Liver (tissue), 9 donors: ENCODE measurements around the gene SF3B6. TPM values are rescaled to one million over a fixed set of nuclear protein-coding genes. Genes with fewer than 3 reads are reported as not detected.

ENCODE experiments used
- DNase-seq: peaks from one replicate; pipeline ENCODE4 v3.0.0-alpha.2; 2017; ENCODE audit warnings: low spot score
- H3K27ac ChIP-seq, 2 donors: one replicate each; pipeline ENCODE4 v1.7.0; 2013; ENCODE audit warnings: inconsistent platforms in 2 of 2, low read length in 2 of 2, control low read depth in 1 of 2, low read depth in 1 of 2, mild to moderate bottlenecking in 1 of 2
- H3K27me3 ChIP-seq, 4 donors: one replicate each; pipeline versions ENCODE4 v1.6.1 to v1.7.0; 2013; ENCODE audit warnings: low read length in 3 of 4, inconsistent platforms in 1 of 4, mild to moderate bottlenecking in 1 of 4, moderate library complexity in 1 of 4; ENCODE audit not compliant: control insufficient read depth in 4 of 4, insufficient read depth in 4 of 4
- H3K36me3 ChIP-seq, 4 donors: one replicate each; pipeline versions ENCODE4 v1.6.1 to v1.7.0; 2013; ENCODE audit warnings: low read length in 3 of 4, mild to moderate bottlenecking in 3 of 4, low read depth in 1 of 4, moderate library complexity in 1 of 4; ENCODE audit not compliant: control insufficient read depth in 4 of 4, insufficient read depth in 3 of 4
- H3K4me1 ChIP-seq, 4 donors: one replicate each; pipeline versions ENCODE4 v1.6.1 to v1.7.0; 2013; ENCODE audit warnings: low read length in 3 of 4, mild to moderate bottlenecking in 3 of 4, moderate library complexity in 1 of 4; ENCODE audit not compliant: control insufficient read depth in 4 of 4, insufficient read depth in 4 of 4
- H3K4me3 ChIP-seq, 3 donors: one replicate each; pipeline versions ENCODE4 v1.6.1 to v1.7.0; 2013; ENCODE audit warnings: low read length in 3 of 3, control low read depth in 1 of 3, low read depth in 1 of 3, mild to moderate bottlenecking in 1 of 3
- H3K9ac ChIP-seq, 2 donors: one replicate each; pipeline ENCODE4 v1.7.0; 2013; ENCODE audit warnings: low read length in 2 of 2, mild to moderate bottlenecking in 2 of 2, moderate library complexity in 2 of 2, control low read depth in 1 of 2, low read depth in 1 of 2
- H3K9me3 ChIP-seq, 4 donors: one replicate each; pipeline versions ENCODE4 v1.6.1 to v1.7.0; 2013; ENCODE audit warnings: low read length in 3 of 4; ENCODE audit not compliant: control insufficient read depth in 4 of 4
- ATF3 ChIP-seq: IDR thresholded peaks from 2 replicates; pipeline ENCODE4 v1.6.1; 2016; ENCODE audit warnings: antibody characterized with exemption
- EGR1 ChIP-seq, 2 donors: IDR thresholded peaks; 2 replicates each; pipeline ENCODE4 v1.6.1; 2016 to 2018; ENCODE audit warnings: antibody characterized with exemption in 2 of 2, low read depth in 2 of 2
- FOXA1 ChIP-seq: IDR thresholded peaks from 2 replicates; pipeline ENCODE4 v1.6.1; 2016; ENCODE audit warnings: antibody characterized with exemption
- FOXA2 ChIP-seq: IDR thresholded peaks from 2 replicates; pipeline ENCODE4 v1.6.1; 2016; ENCODE audit warnings: antibody characterized with exemption
- GABPA ChIP-seq, 2 donors: IDR thresholded peaks in 1 of 2; conservative IDR thresholded peaks in 1 of 2; 2 replicates each; pipeline ENCODE4 v1.6.1; 2016; ENCODE audit warnings: antibody characterized with exemption in 2 of 2, mild to moderate bottlenecking in 1 of 2, moderate library complexity in 1 of 2
- HNF4A ChIP-seq, 2 donors: conservative IDR thresholded peaks; 2 replicates each; pipeline ENCODE4 v1.6.1; 2016; ENCODE audit warnings: antibody characterized with exemption in 2 of 2, mild to moderate bottlenecking in 2 of 2
- HNF4G ChIP-seq: IDR thresholded peaks from 2 replicates; pipeline ENCODE4 v1.6.1; 2016; ENCODE audit warnings: antibody characterized with exemption
- JUND ChIP-seq, 2 donors: IDR thresholded peaks; 2 replicates each; pipeline ENCODE4 v1.6.1; 2016; ENCODE audit warnings: antibody characterized with exemption in 2 of 2
- MAX ChIP-seq: IDR thresholded peaks from 2 replicates; pipeline ENCODE4 v1.6.1; 2016; ENCODE audit warnings: antibody characterized with exemption
- NR2F2 ChIP-seq: IDR thresholded peaks from 2 replicates; pipeline ENCODE4 v1.6.1; 2016; ENCODE audit warnings: antibody characterized with exemption
- REST ChIP-seq: IDR thresholded peaks from 2 replicates; pipeline ENCODE4 v1.6.1; 2016; ENCODE audit warnings: antibody characterized with exemption, mild to moderate bottlenecking
- SP1 ChIP-seq: IDR thresholded peaks from 2 replicates; pipeline ENCODE4 v1.6.1; 2018; ENCODE audit warnings: antibody characterized with exemption, mild to moderate bottlenecking
- TAF1 ChIP-seq: conservative IDR thresholded peaks from 2 replicates; pipeline ENCODE4 v1.6.1; 2016; ENCODE audit warnings: antibody characterized with exemption, mild to moderate bottlenecking
- YY1 ChIP-seq: IDR thresholded peaks from 2 replicates; pipeline ENCODE4 v1.6.1; 2016; ENCODE audit warnings: antibody characterized with exemption, mild to moderate bottlenecking
- ZBTB33 ChIP-seq: IDR thresholded peaks from 2 replicates; pipeline ENCODE4 v1.6.1; 2016; ENCODE audit warnings: antibody characterized with exemption
- WGBS: extraction: QIAGEN DNeasy Blood & Tissue Kit; methylation state at CpG from one replicate; pipeline ENCODE4 v1.1.7; 2013; 5-methylcytosine and 5-hydroxymethylcytosine counted together
- polyA plus RNA-seq, 2 donors: library from polyadenylated mRNA; stranded (reverse) in 1 of 2; unstranded in 1 of 2; fragments of 200-250 nt in 1 of 2; fragments of >200 nt in 1 of 2; fragmentation: Nextera tagmentation in 1 of 2; extraction: Ambion mirVana in 1 of 2; gene quantifications; one replicate each; pipeline versions ENCODE4 v1.2.1 to v1.2.3, GENCODE V29; 2013 to 2015
- total RNA-seq, 2 donors: library from RNA; depleted of rRNA; stranded (reverse); fragments of >200 nt; gene quantifications; one replicate each; pipeline ENCODE4 v1.2.3, GENCODE V29; 2014
- donor health status: healthy.
- donor health status: healthy.
- donor health status: healthy.
- donor health status: healthy.
- donor health status: healthy.

Gene SF3B6
- total and polyA plus RNA-seq, 4 donors, result 31.0 to 104 (median 75.6) TPM

GRCh38 chr2:24049485-24050021, 26.6 kb downstream of the SF3B6 start, which contains the start of gene FKBP1B:
FKBP1B (plus strand) TSS chr2:24049741; CDS start chr2:24049850, 109 bp downstream.
- DNase-seq, result peak; percentile 79
- Histone ChIP-seq H3K4me3 (peak within 1 kb of the TSS in 2 of 3 donors; percentile 67 to 79), H3K27me3 (no peaks in the 10 kb centered on the region), H3K36me3 (no peaks in the 10 kb centered on the region), H3K9ac (peak within 1 kb of the TSS in 1 of 2 donors; percentile 16), H3K27ac (no peak within 1 kb of the TSS), H3K4me1 (peaks cover 3 to 28% (median 18%) of the 10 kb centered on the region in 4 donors), H3K9me3 (no peaks in the 10 kb centered on the region)
- no peak for TF ChIP-seq HNF4A (conservative IDR thresholded peaks at IDR 0.05)
- WGBS, result 1% methylated on average over 52 of the region's 52 CpGs

- Histone ChIP-seq H3K4me3 (peak overlapping the region in 2 of 3 donors; percentile 67 to 79), H3K27me3 (no peaks in the 10 kb centered on the region), H3K27ac (no peak overlapping the region), H3K9ac (no peak overlapping the region), H3K36me3 (no peaks in the 10 kb centered on the region), H3K9me3 (no peaks in the 10 kb centered on the region), H3K4me1 (peaks cover 3 to 28% (median 18%) of the 10 kb centered on the region in 4 donors)
- 32% methylated on average over 23 of the region's 23 CpGs for WGBS
- no peak for DNase-seq
- TF ChIP-seq GABPA (IDR thresholded peaks at IDR 0.05 in 1 of 2, conservative IDR thresholded peaks at IDR 0.05 in 1 of 2) (no peak), NR2F2 (no peak), ATF3 (no peak), TAF1 (no peak), FOXA1 (no peak), MAX (no peak), YY1 (no peak)
These were observed 27.2 kb downstream of the SF3B6 start for GRCh38 chr2:24048769-24049484.

- Histone ChIP-seq H3K36me3 (no peaks in the 10 kb centered on the region), H3K9ac (no peak overlapping the region), H3K27me3 (no peaks in the 10 kb centered on the region), H3K4me1 (peaks cover 3 to 28% (median 18%) of the 10 kb centered on the region in 4 donors), H3K9me3 (no peaks in the 10 kb centered on the region), H3K4me3 (peak overlapping the region in 1 of 3 donors; percentile 12), H3K27ac (no peak overlapping the region)
- no peak for DNase-seq
- 51% methylated on average over 8 of the region's 8 CpGs for WGBS
- TF ChIP-seq EGR1 (IDR thresholded peaks at IDR 0.05; ENCODE audit: low read depth in 2 of 2) (no peak), JUND (IDR thresholded peaks at IDR 0.05) (no peak)
These were observed 28.5 kb downstream of the SF3B6 start for GRCh38 chr2:24047703-24048033.

GRCh38 chr2:24046930-24047702, 29.0 kb downstream of the SF3B6 start, which contains the start of gene WDCP:
WDCP (minus strand) TSS chr2:24047391; CDS start chr2:24039494, 7,897 bp downstream.
- Histone ChIP-seq H3K4me3 (peak within 1 kb of the TSS; percentile 76 to 89 (median 80)), H3K27ac (peak within 1 kb of the TSS; percentile 54 to 60), H3K27me3 (no peaks in the 10 kb centered on the region), H3K36me3 (no peaks in the 10 kb centered on the region), H3K9ac (peak within 1 kb of the TSS; percentile 47 to 54), H3K9me3 (no peaks in the 10 kb centered on the region), H3K4me1 (peaks cover 3 to 28% (median 18%) of the 10 kb centered on the region in 4 donors)
- under 1% methylated on average over 38 of the region's 38 CpGs for WGBS
- DNase-seq, result peak; percentile 88
- peak; percentile 59 for TF ChIP-seq YY1
- TF ChIP-seq REST, result peak; percentile 75
- no peak for TF ChIP-seq ATF3
- TF ChIP-seq JUND (IDR thresholded peaks at IDR 0.05), result no peak
- no peak for TF ChIP-seq ZBTB33
- no peak for TF ChIP-seq FOXA2
- no peak for TF ChIP-seq HNF4G
- peak; percentile 95 for TF ChIP-seq SP1
- TF ChIP-seq GABPA (IDR thresholded peaks at IDR 0.05 in 1 of 2, conservative IDR thresholded peaks at IDR 0.05 in 1 of 2), result peak; percentile 68 to 89
